ENCODE results near the gene NUP214.

NUP214 gene

GRCh38 chr9:131228988-131229387 lies 103.6 kb downstream of the NUP214 start:
- H3K36me3 ChIP-seq (replicated peaks) = peaks cover 11% of the 10 kb centered on the region
- H3K4me3 ChIP-seq (ENCODE audit: low read depth, low read length) = no peak overlapping the region
- in situ Hi-C loops (cut with HindIII; ENCODE audit: low pct_ligation_motif_present, low sequenced_read_pairs) = no loop called here

DNA sequence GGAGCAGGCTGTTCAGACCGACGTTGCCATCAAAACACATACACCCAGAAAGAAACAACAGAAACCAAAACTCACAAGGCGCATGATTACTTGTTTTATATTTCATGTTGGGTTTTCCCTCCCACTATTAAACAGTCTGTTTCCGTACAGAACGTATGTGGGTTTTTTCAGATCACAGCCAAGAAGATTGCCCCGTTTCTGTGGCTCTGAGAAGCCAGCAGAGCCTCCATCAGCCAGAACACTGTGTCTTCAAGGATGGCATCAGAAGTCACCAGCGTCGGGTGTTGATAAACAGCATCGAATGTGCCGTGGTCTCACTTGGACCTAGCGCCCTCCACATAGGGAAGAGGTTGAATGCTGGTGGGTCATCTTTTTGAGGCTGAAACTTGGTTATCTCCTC lies 108.2 kb downstream of the NUP214 start:
- Histone ChIP-seq H3K36me3 (replicated peaks) (peaks cover 24% of the 10 kb centered on the region), H3K27me3 (replicated peaks) (no peaks in the 10 kb centered on the region), H3K4me3 (ENCODE audit: low read depth, low read length) (no peak overlapping the region), H3K27ac (no peak overlapping the region)
- TF ChIP-seq CTCF (IDR thresholded peaks at IDR 0.05; ENCODE audit: low read depth, low read length, missing control alignments) = no peak
- in situ Hi-C loops (cut with HindIII; ENCODE audit: low pct_ligation_motif_present, low sequenced_read_pairs) = no loop called here
- DNase-seq = no peak

More at GRCh38 chr9:131228988-131229387, 103.6 kb downstream of the NUP214 start:
- Histone ChIP-seq H3K27me3 (replicated peaks) (no peaks in the 10 kb centered on the region), H3K27ac (peak overlapping the region; percentile 24)
- peak; percentile 82 for DNase-seq
- TF ChIP-seq CTCF (IDR thresholded peaks at IDR 0.05; ENCODE audit: low read depth, low read length, missing control alignments) = no peak

DNA sequence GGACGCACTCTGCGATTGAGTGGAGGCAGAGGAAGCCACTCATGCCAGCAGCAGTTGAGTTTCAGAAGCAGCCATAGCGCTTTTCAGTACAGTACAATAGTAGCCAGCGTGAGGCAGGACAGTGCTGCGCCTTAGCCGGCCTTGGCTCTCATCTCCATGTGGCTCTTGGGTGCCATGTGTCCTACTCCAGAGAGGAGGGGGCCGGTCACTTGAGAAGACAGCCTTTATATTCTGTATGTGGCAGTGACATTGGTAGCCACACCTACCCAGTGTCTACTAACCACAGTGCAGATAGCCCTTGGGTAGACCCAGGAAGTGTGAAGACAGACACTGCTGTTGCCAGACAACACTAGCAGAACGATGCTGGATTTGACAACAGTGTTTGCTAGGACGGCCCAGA lies 108.6 kb downstream of the NUP214 start:
- no peak overlapping the region for H3K4me3 ChIP-seq (ENCODE audit: low read depth, low read length)
- H3K27me3 ChIP-seq (replicated peaks) = no peaks in the 10 kb centered on the region
- peaks cover 24% of the 10 kb centered on the region for H3K36me3 ChIP-seq (replicated peaks)
- TF ChIP-seq CTCF (IDR thresholded peaks at IDR 0.05; ENCODE audit: low read depth, low read length, missing control alignments) = no peak
- no peak for DNase-seq
- in situ Hi-C loops (cut with HindIII; ENCODE audit: low pct_ligation_motif_present, low sequenced_read_pairs) = no loop called here
- H3K27ac ChIP-seq = no peak overlapping the region

GRCh38 chr9:131234799-131235479 lies 109.6 kb downstream of the NUP214 start:
- DNase-seq = no peak
- no peak for TF ChIP-seq CTCF (IDR thresholded peaks at IDR 0.05; ENCODE audit: low read depth, low read length, missing control alignments)
- in situ Hi-C loops (cut with HindIII; ENCODE audit: low pct_ligation_motif_present, low sequenced_read_pairs) = no loop called here
- H3K36me3 ChIP-seq (replicated peaks) = peaks cover 24% of the 10 kb centered on the region
- H3K27ac ChIP-seq = no peak overlapping the region
- no peak overlapping the region for H3K4me3 ChIP-seq (ENCODE audit: low read depth, low read length)
- no peaks in the 10 kb centered on the region for H3K27me3 ChIP-seq (replicated peaks)

DNA sequence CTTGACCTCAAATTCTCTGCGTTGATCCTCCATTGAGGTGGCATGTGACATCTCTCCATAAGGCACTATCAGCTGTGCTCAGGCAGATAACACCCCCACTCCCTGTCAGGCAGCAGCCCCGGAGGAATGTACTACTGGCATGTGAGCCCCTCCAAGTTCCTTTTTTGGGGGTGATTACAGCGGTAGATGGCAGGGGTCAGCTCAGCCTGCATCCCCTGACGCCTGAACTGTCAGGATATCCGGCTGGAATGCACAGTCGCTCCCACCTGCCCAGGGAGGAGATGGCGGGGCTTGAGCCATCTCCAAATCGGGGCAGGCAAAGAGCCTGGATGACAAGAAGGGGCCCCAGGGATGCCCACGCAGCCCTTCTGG lies 110.1 kb downstream of the NUP214 start:
- TF ChIP-seq CTCF (IDR thresholded peaks at IDR 0.05; ENCODE audit: low read depth, low read length, missing control alignments) = no peak
- Histone ChIP-seq H3K27ac (no peak overlapping the region), H3K4me3 (ENCODE audit: low read depth, low read length) (no peak overlapping the region), H3K36me3 (replicated peaks) (peaks cover 24% of the 10 kb centered on the region), H3K27me3 (replicated peaks) (no peaks in the 10 kb centered on the region)
- no peak for DNase-seq
- in situ Hi-C loops (cut with HindIII; ENCODE audit: low pct_ligation_motif_present, low sequenced_read_pairs) = no loop called here

DNA sequence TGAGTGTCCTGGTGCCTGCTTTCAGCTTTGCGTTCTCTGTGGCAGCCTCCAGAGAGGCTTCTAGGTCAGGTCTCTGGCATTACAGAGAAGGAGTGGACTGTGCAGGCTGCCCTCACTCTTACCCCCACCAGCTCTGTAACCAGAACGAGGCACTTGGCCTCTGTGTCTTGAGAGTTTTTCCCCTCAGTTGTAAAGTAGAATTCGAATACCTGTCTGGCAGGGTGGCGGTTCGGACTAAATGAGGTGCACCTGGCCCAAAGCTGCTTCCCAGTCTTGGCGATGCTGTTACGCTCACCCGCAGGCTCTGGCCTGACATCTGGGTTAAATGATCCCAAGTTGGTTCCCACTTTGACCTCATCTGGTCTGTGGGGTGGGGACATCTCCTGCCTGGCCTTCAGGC lies 110.8 kb downstream of the NUP214 start:
- in situ Hi-C loops (cut with HindIII; ENCODE audit: low pct_ligation_motif_present, low sequenced_read_pairs) = no loop called here
- no peak overlapping the region for H3K4me3 ChIP-seq (ENCODE audit: low read depth, low read length)
- no peak for TF ChIP-seq CTCF (IDR thresholded peaks at IDR 0.05; ENCODE audit: low read depth, low read length, missing control alignments)
- peaks cover 24% of the 10 kb centered on the region for H3K36me3 ChIP-seq (replicated peaks)
- no peak overlapping the region for H3K27ac ChIP-seq
- no peak for DNase-seq
- no peaks in the 10 kb centered on the region for H3K27me3 ChIP-seq (replicated peaks)
